IMR-90 (cell line): ENCODE data around the gene ELP2. TPM values are rescaled to one million over a fixed set of nuclear protein-coding genes. Genes with fewer than 3 reads are reported as not detected.
A peak's percentile ranks its signal among the peaks of the same experiment; 100 is the strongest.

ENCODE experiments used
- ATAC-seq: fragments of 200-7000 bp; cut with Tn5 transposase; 2 replicates; pipeline ENCODE4 v1.9.1; 2020; ENCODE audit warnings: low read depth, mild to moderate bottlenecking, moderate library complexity
- BruUV-seq: library from RNA; stranded (reverse); fragments of 400-500 nt; replicated peaks from 2 replicates; lab custom pipeline; 2021; lab: Mats Ljungman, UMichigan
- CTCF ChIA-PET: fragments of 300-600 bp; formaldehyde crosslinking; extraction: SDS; loops from one replicate; lab custom pipeline; 2021; ENCODE audit warnings: antibody characterized with exemption; lab: Yijun Ruan, JAX
- POLR2A ChIA-PET: fragments of 300-600 bp; sonication (Branson Sonifier 250); formaldehyde crosslinking; loops from one replicate; lab custom pipeline; 2022; ENCODE audit warnings: antibody characterized with exemption; ENCODE audit not compliant: unreplicated experiment; lab: Charles Lee
- DNase-seq: peaks from one replicate; pipeline ENCODE4 v3.0.0; 2013
- H2AFZ ChIP-seq: replicated peaks from 2 replicates; pipeline ENCODE3; 2013; ENCODE audit warnings: low read length, mild to moderate bottlenecking; ENCODE audit not compliant: poor library complexity
- H2AK5ac ChIP-seq: 2 replicates; pipeline ENCODE4 v1.6.1; 2013; ENCODE audit warnings: low read depth, low read length, inconsistent platforms
- H2AK9ac ChIP-seq: replicated peaks from 2 replicates; pipeline ENCODE3; 2013; ENCODE audit warnings: mild to moderate bottlenecking, low read depth, low read length, moderate library complexity; ENCODE audit not compliant: poor library complexity
- H2BK120ac ChIP-seq: 2 replicates; pipeline ENCODE4 v1.6.1; 2013; ENCODE audit warnings: low read depth, low read length, inconsistent platforms
- H2BK15ac ChIP-seq: 3 replicates; pipeline ENCODE4 v1.6.1; 2013; ENCODE audit warnings: low read depth, low read length, inconsistent platforms
- H2BK20ac ChIP-seq: 2 replicates; pipeline ENCODE4 v1.6.1; 2013; ENCODE audit warnings: low read depth, mild to moderate bottlenecking, inconsistent platforms, low read length, moderate library complexity
- H2BK5ac ChIP-seq: 2 replicates; pipeline ENCODE4 v1.6.1; 2013; ENCODE audit warnings: mild to moderate bottlenecking, low read depth, low read length, inconsistent platforms; ENCODE audit not compliant: poor library complexity, severe bottlenecking
- H3K14ac ChIP-seq: replicated peaks from 2 replicates; pipeline ENCODE4 v1.6.1; 2013; ENCODE audit warnings: low read depth, low read length, inconsistent platforms
- H3K18ac ChIP-seq: 2 replicates; pipeline ENCODE4 v1.6.1; 2013; ENCODE audit warnings: low read depth, low read length, control low read depth
- H3K23ac ChIP-seq: 2 replicates; pipeline ENCODE4 v1.6.1; 2013; ENCODE audit warnings: low read depth, low read length, inconsistent platforms
- H3K27ac ChIP-seq: 2 replicates; pipeline ENCODE4 v1.5.1; 2013; ENCODE audit warnings: mild to moderate bottlenecking, control low read depth, low read length; ENCODE audit not compliant: insufficient read depth
- H3K27me3 ChIP-seq: 2 replicates; pipeline ENCODE4 v1.6.1; 2013; ENCODE audit warnings: low read length; ENCODE audit not compliant: control insufficient read depth, insufficient read depth
- H3K36me3 ChIP-seq: 2 replicates; pipeline ENCODE4 v1.6.1; 2013; ENCODE audit warnings: low read length, mixed read lengths; ENCODE audit not compliant: control insufficient read depth, insufficient read depth
- H3K4ac ChIP-seq: 2 replicates; pipeline ENCODE4 v1.6.1; 2013; ENCODE audit warnings: low read depth, low read length, inconsistent platforms
- H3K4me1 ChIP-seq: 2 replicates; pipeline ENCODE4 v1.6.1; 2013; ENCODE audit warnings: low read length, mixed read lengths; ENCODE audit not compliant: control insufficient read depth, insufficient read depth
- H3K4me2 ChIP-seq: 2 replicates; pipeline ENCODE4 v1.6.1; 2013; ENCODE audit warnings: low read depth, mild to moderate bottlenecking, control low read depth, low read length, moderate library complexity
- H3K4me3 ChIP-seq: 2 replicates; pipeline ENCODE4 v1.5.1; 2013; ENCODE audit warnings: low read depth, mild to moderate bottlenecking, control low read depth, low read length, moderate library complexity; ENCODE audit not compliant: insufficient read depth
- H3K56ac ChIP-seq: 2 replicates; pipeline ENCODE4 v1.6.1; 2013; ENCODE audit warnings: low read length, inconsistent platforms; ENCODE audit not compliant: insufficient read depth; ENCODE audit errors: extremely low read depth
- H3K79me1 ChIP-seq, 2 experiments: 2 replicates each; pipeline ENCODE4 v1.6.1; 2013; ENCODE audit warnings: low read length in 2 of 2, inconsistent platforms in 1 of 2, low read depth in 1 of 2
- H3K9ac ChIP-seq: 2 replicates; pipeline ENCODE4 v1.6.1; 2013; ENCODE audit warnings: low read depth, low read length, control low read depth
- H3K9me1 ChIP-seq: 2 replicates; pipeline ENCODE4 v1.6.1; 2013; ENCODE audit warnings: low read length, inconsistent platforms; ENCODE audit not compliant: insufficient read depth
- H3K9me3 ChIP-seq: 2 replicates; pipeline ENCODE4 v1.6.1; 2013; ENCODE audit warnings: low read length; ENCODE audit not compliant: control insufficient read depth, insufficient read depth
- H4K20me1 ChIP-seq: 2 replicates; pipeline ENCODE4 v1.6.1; 2013; ENCODE audit warnings: low read length, inconsistent platforms; ENCODE audit not compliant: insufficient read depth
- H4K5ac ChIP-seq: 2 replicates; pipeline ENCODE4 v1.6.1; 2013; ENCODE audit warnings: mild to moderate bottlenecking, low read depth, low read length, control low read depth
- H4K8ac ChIP-seq, 2 experiments: 2 replicates each; pipeline ENCODE4 v1.6.1; 2013; ENCODE audit warnings: low read depth in 2 of 2, low read length in 2 of 2, control low read depth in 1 of 2, inconsistent platforms in 1 of 2
- H4K91ac ChIP-seq: 2 replicates; pipeline ENCODE4 v1.6.1; 2013; ENCODE audit warnings: low read depth, low read length, inconsistent platforms; ENCODE audit not compliant: insufficient read depth
- BHLHE40 ChIP-seq: fragments of 150-350 bp; IDR thresholded peaks from 2 replicates; pipeline ENCODE4 v1.6.1; 2016; ENCODE audit warnings: mild to moderate bottlenecking, low read depth, low read length
- CEBPB ChIP-seq: IDR thresholded peaks from 2 replicates; pipeline ENCODE4 v1.6.1; 2012; ENCODE audit warnings: low read depth, low read length, improper control_type of control experiment
- CHD1 ChIP-seq: IDR thresholded peaks from 2 replicates; pipeline ENCODE4 v1.6.1; 2012; ENCODE audit warnings: low read depth, low read length, improper control_type of control experiment
- CTCF ChIP-seq: conservative IDR thresholded peaks from 2 replicates; pipeline ENCODE4 v1.5.1; 2012; ENCODE audit warnings: mild to moderate bottlenecking, low read depth, low read length, improper control_type of control experiment
- ELK1 ChIP-seq: fragments of 150-350 bp; IDR thresholded peaks from 2 replicates; pipeline ENCODE4 v1.6.1; 2016; ENCODE audit warnings: low read depth, mild to moderate bottlenecking, low read length, moderate library complexity, borderline replicate concordance
- FOS ChIP-seq: fragments of 150-350 bp; IDR thresholded peaks from 2 replicates; pipeline ENCODE4 v1.6.1; 2016; ENCODE audit warnings: low read depth, low read length
- MAFK ChIP-seq: IDR thresholded peaks from 2 replicates; pipeline ENCODE4 v1.6.1; 2012; ENCODE audit warnings: low read depth, low read length, improper control_type of control experiment
- MAZ ChIP-seq: IDR thresholded peaks from 2 replicates; pipeline ENCODE4 v1.6.1; 2012; ENCODE audit warnings: low read depth, mild to moderate bottlenecking, low read length, improper control_type of control experiment, moderate library complexity, borderline replicate concordance
- MXI1 ChIP-seq: IDR thresholded peaks from 2 replicates; pipeline ENCODE4 v1.6.1; 2012; ENCODE audit warnings: low read depth, mild to moderate bottlenecking, low read length, moderate library complexity, borderline replicate concordance
- NFE2L2 ChIP-seq: fragments of 150-350 bp; IDR thresholded peaks from 2 replicates; pipeline ENCODE4 v1.6.1; 2016; ENCODE audit warnings: low read depth, mild to moderate bottlenecking, low read length
- RAD21 ChIP-seq: IDR thresholded peaks from 2 replicates; pipeline ENCODE4 v1.6.1; 2012; ENCODE audit warnings: low read length, improper control_type of control experiment
- RCOR1 ChIP-seq: IDR thresholded peaks from 2 replicates; pipeline ENCODE4 v1.6.1; 2012; ENCODE audit warnings: mild to moderate bottlenecking, low read length, improper control_type of control experiment; ENCODE audit not compliant: insufficient replicate concordance
- WGBS, 2 experiments: methylation state at CpG; one replicate each; pipeline versions ENCODE4 v1.1.5 to v1.1.7; 2013; ENCODE audit warnings: missing lambda C conversion rate in 2 of 2; ENCODE audit not compliant: insufficient read length in 1 of 2; ENCODE audit errors: extremely low coverage in 2 of 2; 5-methylcytosine and 5-hydroxymethylcytosine counted together
- dilution Hi-C: fragments of 300-500 bp; cut with HindIII; formaldehyde crosslinking; loops from one replicate; pipeline ENCODE4 v1.14.3; 2018; ENCODE audit warnings: low sequenced_read_pairs; ENCODE audit not compliant: unreplicated experiment
- in situ Hi-C: fragments of 300-500 bp; cut with MboI; formaldehyde crosslinking; loops from 3 replicates; pipeline ENCODE4 v1.14.3; 2019; ENCODE audit warnings: low sequenced_read_pairs, inconsistent platforms, mixed read lengths
- intact Hi-C: fragments of 100-400 bp; cut with micrococcal nuclease; formaldehyde crosslinking; loops from 2 replicates; pipeline ENCODE4 v1.10.0; 2022
- polyA plus RNA-seq, 3 experiments: library from polyadenylated mRNA; depleted of rRNA; stranded (reverse); fragments of >200 nt; gene quantifications; 2 replicates each; pipeline ENCODE4 v1.2.3, GENCODE V29; 2012; ENCODE audit warnings: low replicate concordance in 1 of 3
- total RNA-seq: library from RNA; depleted of rRNA; stranded (reverse); fragments of >200 nt; gene quantifications from 2 replicates; pipeline ENCODE4 v1.2.3, GENCODE V29; 2012

The ELP2 gene
- total and polyA plus RNA-seq, 2 of the 4 experiments (the other 2 are of a cell fraction) = 48.1 to 161 TPM

GRCh38 chr18:36155851-36156757, 26.4 kb downstream of the ELP2 start:
- WGBS, 2 experiments = 90% methylated on average over 2 of the region's 7 CpGs; no CpG with 5 or more reads in 1 of the 2 experiments
- Histone ChIP-seq H3K27me3 (no peaks in the 10 kb centered on the region), H3K9ac (no peak overlapping the region), H3K56ac (0 out of 2 replicates have a peak overlapping the region, but pooled peaks have one; percentile 61), H3K18ac (peak overlapping the region; percentile 92; the same call in 1 of the 2 replicates), H4K91ac (peak overlapping the region; percentile 43), H3K4ac (peak overlapping the region; percentile 78; the same call in 1 of the 2 replicates), H3K4me1 (peaks cover 25% of the 10 kb centered on the region), H3K14ac (peak overlapping the region; percentile 67), H4K8ac (peak overlapping the region in 1 of 2 experiments; percentile 81; a peak in 2 of 4 replicates), H3K9me3 (no peaks in the 10 kb centered on the region), H2BK15ac (peak overlapping the region; percentile 22; the same call in 1 of the 3 replicates), H3K4me3 (no peak overlapping the region), H2AK9ac (peak overlapping the region; percentile 61), H3K27ac (no peak overlapping the region), H2BK5ac (peak overlapping the region; percentile 100), H4K20me1 (no peaks in the 10 kb centered on the region), H3K9me1 (peaks cover 11% of the 10 kb centered on the region), H3K23ac (peak overlapping the region; percentile 72; the same call in 1 of the 2 replicates), H2AFZ (no peak overlapping the region), H2BK20ac (peak overlapping the region; percentile 88), H2BK120ac (peak overlapping the region; percentile 72), H3K79me1 (peaks cover 18 to 45% of the 10 kb centered on the region in 2 experiments; a peak in 3 of 4 replicates), H4K5ac (peak overlapping the region; percentile 66; the same call in 1 of the 2 replicates), H3K4me2 (peak overlapping the region; percentile 58; the same call in 1 of the 2 replicates), H3K36me3 (peaks cover 37% of the 10 kb centered on the region), H2AK5ac (no peak overlapping the region)
- BruUV-seq = no TSS peak
- in situ Hi-C loops = no loop called here
- CTCF ChIA-PET = interaction anchor here (0.6 kb wide), 1 partner anchor 130 kb away, joined by 3 read pairs; no protein-coding TSS in a partner anchor
- dilution Hi-C loops = no loop called here
- intact Hi-C loops = no loop called here
- DNase-seq (peak; percentile 70), ATAC-seq (no peak)
- no peak for TF ChIP-seq CEBPB
- no peak for TF ChIP-seq BHLHE40
- no peak for TF ChIP-seq RCOR1
- TF ChIP-seq ELK1 = no peak
- TF ChIP-seq CHD1 = no peak
- TF ChIP-seq MAZ = no peak
- TF ChIP-seq CTCF = no peak
- no peak for TF ChIP-seq MAFK
- TF ChIP-seq FOS = no peak
- no peak for TF ChIP-seq MXI1
- no peak for TF ChIP-seq RAD21
- no peak for TF ChIP-seq NFE2L2
- POLR2A ChIA-PET = no interaction called here
